NOMO-1 treated with dmso at 0.1 percent for 144 hours (cell line): ENCODE measurements around the gene DUS2.
"Not testable (repeated sequence)": the region's sequence is repeated elsewhere in the genome, so short reads cannot be mapped to it uniquely, and the experiment has no call there.

ENCODE experiments used
- DNase-seq: peaks from one replicate; lab custom pipeline; 2025; ENCODE audit not compliant: unreplicated experiment; lab: John Stamatoyannopoulos, UW

Gene DUS2

GRCh38 chr16:68022728-68023537, at the start of gene DUS2, which contains the start of gene DDX28:
Gene DUS2 (plus strand): TSS chr16:68023284. CDS start chr16:68038024, 14,740 bp downstream.
Gene DDX28 (minus strand): TSS chr16:68023232. CDS start chr16:68023202, 30 bp downstream.
- peak; percentile 91 for DNase-seq

- no peak for DNase-seq
These were observed 47.6 kb upstream of the DUS2 start for GRCh38 chr16:67975321-67976105.

- no peak for DNase-seq
These were observed 46.9 kb upstream of the DUS2 start for GRCh38 chr16:67976205-67976604.

GRCh38 chr16:67977005-67977404, 46.1 kb upstream of the DUS2 start:
- no peak for DNase-seq

GRCh38 chr16:67977469-67978227, 45.4 kb upstream of the DUS2 start:
- DNase-seq: no peak

GRCh38 chr16:67979955-67980678, 43.0 kb upstream of the DUS2 start, which contains the start of gene DPEP3:
Gene DPEP3 (minus strand): TSS chr16:67980499. CDS start chr16:67980380, 119 bp downstream.
- peak; percentile 28 for DNase-seq

GRCh38 chr16:67982011-67982696, 40.9 kb upstream of the DUS2 start:
- DNase-seq: no peak

GRCh38 chr16:67986949-67987348, 36.1 kb upstream of the DUS2 start:
- DNase-seq: no peak

- no peak for DNase-seq
These were observed 35.5 kb upstream of the DUS2 start for GRCh38 chr16:67987460-67988160.

GRCh38 chr16:67988675-67989074, 34.4 kb upstream of the DUS2 start:
- no peak for DNase-seq

- no peak for DNase-seq
These were observed 33.6 kb upstream of the DUS2 start for GRCh38 chr16:67989322-67990017.

- no peak for DNase-seq
These were observed 33.1 kb upstream of the DUS2 start for GRCh38 chr16:67990018-67990386.

- no peak for DNase-seq
These were observed 30.4 kb upstream of the DUS2 start for GRCh38 chr16:67992661-67993206.

- DNase-seq: peak; percentile 74
These were observed 29.7 kb upstream of the DUS2 start for GRCh38 chr16:67993207-67994039.

- DNase-seq: not testable (repeated sequence)
These were observed 29.1 kb upstream of the DUS2 start for GRCh38 chr16:67994040-67994408.

GRCh38 chr16:67995423-67995822, 27.7 kb upstream of the DUS2 start:
- peak; percentile 36 for DNase-seq

- DNase-seq: no peak
These were observed 26.4 kb upstream of the DUS2 start for GRCh38 chr16:67996666-67997065.
